ENCODE measurements around the gene WWOX.

Gene WWOX

GRCh38 chr16:79061181-79061580, 961.7 kb downstream of the WWOX start:
- Histone ChIP-seq H3K36me3 (ENCODE audit: insufficient read depth, low read length) (no peaks in the 10 kb centered on the region), H3K9me3 (ENCODE audit: insufficient read depth, low read length, severe bottlenecking) (no peaks in the 10 kb centered on the region), H3K27ac (ENCODE audit: low read length) (no peak overlapping the region), H3K27me3 (ENCODE audit: insufficient read depth, low read length, poor library complexity) (no peaks in the 10 kb centered on the region), H3K4me3 (ENCODE audit: low read depth in 1 of 2, low read length in 2 of 2) (no peak overlapping the region), H3K4me1 (ENCODE audit: insufficient read depth, low read length) (no peaks in the 10 kb centered on the region), H3K9ac (ENCODE audit: low read depth, low read length) (no peak overlapping the region), H2AFZ (ENCODE audit: low read depth, low read length) (no peak overlapping the region), H4K20me1 (ENCODE audit: insufficient read depth, low read length) (no peaks in the 10 kb centered on the region), H3K79me2 (ENCODE audit: insufficient read depth, low read length) (no peaks in the 10 kb centered on the region), H3K4me2 (ENCODE audit: insufficient read depth, low read length) (no peak overlapping the region)
- DNase-seq (no peak), ATAC-seq (ENCODE audit: insufficient read depth, low read depth) (no peak)
- TF ChIP-seq CTCF (IDR thresholded peaks at IDR 0.05; ENCODE audit: borderline replicate concordance, extremely low read depth, low read length, poor library complexity, severe bottlenecking) (no peak), EZH2 (IDR thresholded peaks at IDR 0.05; ENCODE audit: borderline replicate concordance, low read depth, low read length, severe bottlenecking) (no peak)

GRCh38 chr16:79062336-79062735, 962.9 kb downstream of the WWOX start:
- H3K4me3 ChIP-seq (ENCODE audit: low read depth in 1 of 2, low read length in 2 of 2) = no peak overlapping the region
- no peaks in the 10 kb centered on the region for H4K20me1 ChIP-seq (ENCODE audit: insufficient read depth, low read length)
- no peak for TF ChIP-seq EZH2 (IDR thresholded peaks at IDR 0.05; ENCODE audit: borderline replicate concordance, low read depth, low read length, severe bottlenecking)
- no peak for TF ChIP-seq CTCF (IDR thresholded peaks at IDR 0.05; ENCODE audit: borderline replicate concordance, extremely low read depth, low read length, poor library complexity, severe bottlenecking)
- H3K79me2 ChIP-seq (ENCODE audit: insufficient read depth, low read length) = no peaks in the 10 kb centered on the region
- ATAC-seq (ENCODE audit: insufficient read depth, low read depth) (no peak), DNase-seq (no peak)
- no peak overlapping the region for H3K9ac ChIP-seq (ENCODE audit: low read depth, low read length)
- no peak overlapping the region for H3K27ac ChIP-seq (ENCODE audit: low read length)
- H3K4me1 ChIP-seq (ENCODE audit: insufficient read depth, low read length) = no peaks in the 10 kb centered on the region
- no peaks in the 10 kb centered on the region for H3K9me3 ChIP-seq (ENCODE audit: insufficient read depth, low read length, severe bottlenecking)
- H3K27me3 ChIP-seq (ENCODE audit: insufficient read depth, low read length, poor library complexity) = no peaks in the 10 kb centered on the region
- no peak overlapping the region for H3K4me2 ChIP-seq (ENCODE audit: insufficient read depth, low read length)
- no peaks in the 10 kb centered on the region for H3K36me3 ChIP-seq (ENCODE audit: insufficient read depth, low read length)
- no peak overlapping the region for H2AFZ ChIP-seq (ENCODE audit: low read depth, low read length)

GRCh38 chr16:79062821-79063220, 963.4 kb downstream of the WWOX start:
- Histone ChIP-seq H3K27ac (ENCODE audit: low read length) (no peak overlapping the region), H2AFZ (ENCODE audit: low read depth, low read length) (no peak overlapping the region), H3K27me3 (ENCODE audit: insufficient read depth, low read length, poor library complexity) (no peaks in the 10 kb centered on the region), H4K20me1 (ENCODE audit: insufficient read depth, low read length) (no peaks in the 10 kb centered on the region), H3K9ac (ENCODE audit: low read depth, low read length) (no peak overlapping the region), H3K36me3 (ENCODE audit: insufficient read depth, low read length) (no peaks in the 10 kb centered on the region), H3K4me2 (ENCODE audit: insufficient read depth, low read length) (no peak overlapping the region), H3K4me3 (ENCODE audit: low read depth in 1 of 2, low read length in 2 of 2) (no peak overlapping the region), H3K79me2 (ENCODE audit: insufficient read depth, low read length) (no peaks in the 10 kb centered on the region), H3K4me1 (ENCODE audit: insufficient read depth, low read length) (no peaks in the 10 kb centered on the region), H3K9me3 (ENCODE audit: insufficient read depth, low read length, severe bottlenecking) (no peaks in the 10 kb centered on the region)
- DNase-seq (no peak), ATAC-seq (ENCODE audit: insufficient read depth, low read depth) (no peak)
- TF ChIP-seq EZH2 (IDR thresholded peaks at IDR 0.05; ENCODE audit: borderline replicate concordance, low read depth, low read length, severe bottlenecking) (no peak), CTCF (IDR thresholded peaks at IDR 0.05; ENCODE audit: borderline replicate concordance, extremely low read depth, low read length, poor library complexity, severe bottlenecking) (no peak)
